HL-60 (cell line): Measurements from ENCODE around the gene GLT1D1.

ENCODE experiments used
- DNase-seq, 2 experiments: peaks; one replicate each; pipeline ENCODE4 v3.0.0-alpha.2; 2010 to 2020; ENCODE audit warnings: low read depth in 1 of 2, low spot score in 1 of 2
- H3K27ac ChIP-seq: fragments of 250-450 bp; sonication (Bioruptor Pico); replicated peaks from 2 replicates; pipeline ENCODE4 v1.5.1; 2020; ENCODE audit warnings: mild to moderate bottlenecking, moderate library complexity
- H3K27me3 ChIP-seq: fragments of 250-450 bp; sonication (Bioruptor Pico); 2 replicates; pipeline ENCODE4 v1.5.1; 2021; ENCODE audit warnings: mild to moderate bottlenecking, moderate library complexity; ENCODE audit not compliant: insufficient read depth, poor library complexity, severe bottlenecking
- H3K4me3 ChIP-seq: replicated peaks from 2 replicates; pipeline ENCODE4 v1.5.1; 2011; ENCODE audit warnings: mild to moderate bottlenecking, control low read depth, low read length; ENCODE audit not compliant: insufficient read depth
- GABPA ChIP-seq: IDR thresholded peaks from 2 replicates; pipeline ENCODE4 v1.6.1; 2012; ENCODE audit warnings: low read depth
- POLR2AphosphoS5 ChIP-seq: IDR thresholded peaks from 2 replicates; pipeline ENCODE4 v1.6.1; 2012; ENCODE audit warnings: low read depth
- SPI1 ChIP-seq: IDR thresholded peaks from 2 replicates; pipeline ENCODE4 v1.6.1; 2012; ENCODE audit warnings: low read depth, mild to moderate bottlenecking, borderline replicate concordance
- TF ChIP-seq, protein P1 (sequence below): IDR thresholded peaks from 2 replicates; pipeline ENCODE4 v1.6.1; 2012; ENCODE audit warnings: low read depth; ENCODE audit not compliant: insufficient replicate concordance
- TF ChIP-seq, protein P2 (sequence below): IDR thresholded peaks from one replicate; pipeline ENCODE4 v1.5.1; 2011; ENCODE audit warnings: low read length, control low read depth, inconsistent platforms; ENCODE audit not compliant: insufficient read depth

The GLT1D1 gene

DNA sequence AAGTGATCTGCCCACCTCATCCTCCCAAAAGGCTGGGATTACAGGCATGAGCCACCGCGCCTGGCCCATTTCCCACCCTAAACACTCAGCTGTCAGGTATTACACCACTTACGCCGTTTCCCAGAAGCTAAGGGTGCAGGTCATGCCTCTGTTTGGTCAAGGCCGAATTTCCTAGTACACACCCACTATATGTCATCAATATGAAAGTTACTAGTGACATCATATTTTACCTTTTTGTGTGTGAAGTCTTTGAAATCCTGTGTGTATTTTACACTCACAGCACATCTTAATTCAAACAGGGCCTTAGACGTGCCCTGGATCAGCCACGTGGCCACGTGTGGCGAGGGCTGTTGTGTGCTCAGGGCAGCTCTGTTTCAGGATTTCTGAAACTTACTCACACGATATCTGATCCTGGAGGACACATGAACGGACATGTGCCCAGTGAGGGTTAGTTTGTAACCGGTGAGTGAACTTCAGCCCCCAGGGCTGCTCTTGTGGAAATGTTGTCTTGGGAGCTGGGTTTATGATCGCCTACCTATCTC lies 51.8 kb downstream of the GLT1D1 start:
- Histone ChIP-seq H3K4me3 (no peak overlapping the region), H3K27ac (no peak overlapping the region), H3K27me3 (no peaks in the 10 kb centered on the region)
- TF ChIP-seq GABPA: no peak
- TF ChIP-seq SPI1: no peak
- no peak for TF ChIP-seq POLR2AphosphoS5
- TF ChIP-seq, protein P1, sequence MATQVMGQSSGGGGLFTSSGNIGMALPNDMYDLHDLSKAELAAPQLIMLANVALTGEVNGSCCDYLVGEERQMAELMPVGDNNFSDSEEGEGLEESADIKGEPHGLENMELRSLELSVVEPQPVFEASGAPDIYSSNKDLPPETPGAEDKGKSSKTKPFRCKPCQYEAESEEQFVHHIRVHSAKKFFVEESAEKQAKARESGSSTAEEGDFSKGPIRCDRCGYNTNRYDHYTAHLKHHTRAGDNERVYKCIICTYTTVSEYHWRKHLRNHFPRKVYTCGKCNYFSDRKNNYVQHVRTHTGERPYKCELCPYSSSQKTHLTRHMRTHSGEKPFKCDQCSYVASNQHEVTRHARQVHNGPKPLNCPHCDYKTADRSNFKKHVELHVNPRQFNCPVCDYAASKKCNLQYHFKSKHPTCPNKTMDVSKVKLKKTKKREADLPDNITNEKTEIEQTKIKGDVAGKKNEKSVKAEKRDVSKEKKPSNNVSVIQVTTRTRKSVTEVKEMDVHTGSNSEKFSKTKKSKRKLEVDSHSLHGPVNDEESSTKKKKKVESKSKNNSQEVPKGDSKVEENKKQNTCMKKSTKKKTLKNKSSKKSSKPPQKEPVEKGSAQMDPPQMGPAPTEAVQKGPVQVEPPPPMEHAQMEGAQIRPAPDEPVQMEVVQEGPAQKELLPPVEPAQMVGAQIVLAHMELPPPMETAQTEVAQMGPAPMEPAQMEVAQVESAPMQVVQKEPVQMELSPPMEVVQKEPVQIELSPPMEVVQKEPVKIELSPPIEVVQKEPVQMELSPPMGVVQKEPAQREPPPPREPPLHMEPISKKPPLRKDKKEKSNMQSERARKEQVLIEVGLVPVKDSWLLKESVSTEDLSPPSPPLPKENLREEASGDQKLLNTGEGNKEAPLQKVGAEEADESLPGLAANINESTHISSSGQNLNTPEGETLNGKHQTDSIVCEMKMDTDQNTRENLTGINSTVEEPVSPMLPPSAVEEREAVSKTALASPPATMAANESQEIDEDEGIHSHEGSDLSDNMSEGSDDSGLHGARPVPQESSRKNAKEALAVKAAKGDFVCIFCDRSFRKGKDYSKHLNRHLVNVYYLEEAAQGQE: no peak
- TF ChIP-seq, protein P2, sequence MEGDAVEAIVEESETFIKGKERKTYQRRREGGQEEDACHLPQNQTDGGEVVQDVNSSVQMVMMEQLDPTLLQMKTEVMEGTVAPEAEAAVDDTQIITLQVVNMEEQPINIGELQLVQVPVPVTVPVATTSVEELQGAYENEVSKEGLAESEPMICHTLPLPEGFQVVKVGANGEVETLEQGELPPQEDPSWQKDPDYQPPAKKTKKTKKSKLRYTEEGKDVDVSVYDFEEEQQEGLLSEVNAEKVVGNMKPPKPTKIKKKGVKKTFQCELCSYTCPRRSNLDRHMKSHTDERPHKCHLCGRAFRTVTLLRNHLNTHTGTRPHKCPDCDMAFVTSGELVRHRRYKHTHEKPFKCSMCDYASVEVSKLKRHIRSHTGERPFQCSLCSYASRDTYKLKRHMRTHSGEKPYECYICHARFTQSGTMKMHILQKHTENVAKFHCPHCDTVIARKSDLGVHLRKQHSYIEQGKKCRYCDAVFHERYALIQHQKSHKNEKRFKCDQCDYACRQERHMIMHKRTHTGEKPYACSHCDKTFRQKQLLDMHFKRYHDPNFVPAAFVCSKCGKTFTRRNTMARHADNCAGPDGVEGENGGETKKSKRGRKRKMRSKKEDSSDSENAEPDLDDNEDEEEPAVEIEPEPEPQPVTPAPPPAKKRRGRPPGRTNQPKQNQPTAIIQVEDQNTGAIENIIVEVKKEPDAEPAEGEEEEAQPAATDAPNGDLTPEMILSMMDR: no peak
- DNase-seq: no peak

DNA sequence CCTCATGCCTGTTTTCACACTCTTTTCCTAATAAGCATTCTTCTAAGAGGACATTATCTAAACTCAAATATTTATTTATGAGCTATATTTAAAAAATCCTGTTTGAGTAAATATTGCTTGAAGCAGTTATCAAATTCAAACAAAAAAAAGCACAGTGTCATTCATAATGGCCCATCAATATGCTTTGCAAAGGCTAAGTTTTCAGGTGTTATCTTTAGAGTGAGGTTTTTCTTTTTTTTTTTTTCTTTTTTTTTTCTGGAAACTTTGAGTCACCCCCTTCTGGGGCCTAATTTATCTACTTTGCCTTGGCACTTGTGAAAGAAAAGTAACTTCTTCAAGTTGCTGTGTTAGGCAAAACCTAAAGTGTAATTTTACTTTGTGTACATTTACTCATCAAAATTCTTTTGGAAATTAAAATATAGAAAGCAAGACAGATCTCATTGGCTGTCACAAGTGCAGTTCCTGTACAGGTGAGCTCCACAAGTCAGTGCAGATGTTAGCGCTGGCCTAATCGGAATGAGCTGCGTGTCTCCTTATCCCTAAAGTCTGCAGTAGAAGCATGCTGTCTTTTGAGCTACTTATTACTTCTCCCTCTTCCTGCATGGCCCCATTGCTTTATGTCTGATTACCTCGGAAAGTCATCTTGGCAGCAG lies 53.3 kb downstream of the GLT1D1 start:
- TF ChIP-seq, protein P2: no peak
- TF ChIP-seq GABPA (no peak), POLR2AphosphoS5 (no peak), SPI1 (no peak)
- TF ChIP-seq, protein P1: no peak
- H3K27ac ChIP-seq: no peak overlapping the region
- DNase-seq: no peak
- H3K27me3 ChIP-seq: no peaks in the 10 kb centered on the region
- H3K4me3 ChIP-seq: no peak overlapping the region

DNA sequence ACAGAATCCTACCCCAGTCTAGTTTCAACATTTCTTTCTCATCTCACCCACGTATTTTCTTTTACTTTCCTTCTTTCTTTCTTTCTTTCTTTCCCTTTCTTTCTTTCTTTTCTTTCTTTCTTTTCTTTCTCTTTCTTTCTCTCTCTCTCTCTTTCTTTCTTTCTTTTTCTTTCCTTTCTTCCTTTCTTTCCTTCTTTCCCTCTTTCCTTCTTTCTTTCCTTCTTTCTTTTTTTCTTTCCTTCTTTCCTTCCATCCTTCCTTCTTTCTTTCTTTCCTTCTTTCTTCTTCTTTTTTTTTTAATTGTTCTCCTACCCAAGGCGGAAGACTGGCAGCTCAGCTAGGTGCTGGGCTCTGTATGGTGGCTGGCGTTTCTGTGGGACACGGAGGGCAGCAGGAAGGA lies 55.0 kb downstream of the GLT1D1 start:
- no peak for TF ChIP-seq POLR2AphosphoS5
- TF ChIP-seq, protein P2: no peak
- no peak for TF ChIP-seq GABPA
- no peak for TF ChIP-seq SPI1
- TF ChIP-seq, protein P1: no peak
- DNase-seq: no peak
- Histone ChIP-seq H3K27me3 (no peaks in the 10 kb centered on the region), H3K4me3 (no peak overlapping the region), H3K27ac (no peak overlapping the region)
